OCI-LY3 (cell line): Measurements from ENCODE around the gene PCBP3.
A peak's percentile ranks its signal among the peaks of the same experiment; 100 is the strongest.

Source experiments
- H2AFZ ChIP-seq: fragments of 200-600, 300-600 bp; shearing (Covaris generic); 2 replicates; pipeline ENCODE4 v1.6.0; 2014; ENCODE audit warnings: antibody characterized with exemption, low read depth, low read length
- H3K27ac ChIP-seq: fragments of 200-600, 300-600 bp; sonication (generic); 2 replicates; pipeline ENCODE4 v1.5.1; 2014; ENCODE audit warnings: mild to moderate bottlenecking, low read length, moderate library complexity, mixed read lengths
- H3K27me3 ChIP-seq: fragments of 200-600, 300-600 bp; sonication (generic); 2 replicates; pipeline ENCODE4 v1.6.1; 2014; ENCODE audit warnings: low read depth, low read length, mixed read lengths
- H3K36me3 ChIP-seq: fragments of 200-600, 300-600 bp; sonication (generic); replicated peaks from 2 replicates; pipeline ENCODE3; 2014; ENCODE audit warnings: low read depth, low read length, mixed read lengths
- H3K4me1 ChIP-seq: fragments of 300-600, 200-600 bp; sonication (generic); 2 replicates; pipeline ENCODE4 v1.6.1; 2014; ENCODE audit warnings: low read length, mixed read lengths
- H3K4me2 ChIP-seq: fragments of 200-600, 300-600 bp; sonication (generic); 2 replicates; pipeline ENCODE4 v1.6.1; 2014; ENCODE audit warnings: low read length, mixed read lengths
- H3K4me3 ChIP-seq: fragments of 300-600, 200-600 bp; sonication (generic); 2 replicates; pipeline ENCODE4 v1.5.1; 2014; ENCODE audit warnings: antibody characterized with exemption, mild to moderate bottlenecking, low read length, moderate library complexity
- H3K79me2 ChIP-seq: fragments of 300-600, 200-600 bp; shearing (Covaris generic); 2 replicates; pipeline ENCODE4 v1.6.1; 2014; ENCODE audit warnings: mild to moderate bottlenecking, low read length, mixed read lengths
- H3K9ac ChIP-seq: fragments of 300-600, 200-600 bp; shearing (Covaris generic); 2 replicates; pipeline ENCODE4 v1.6.0; 2014; ENCODE audit warnings: mild to moderate bottlenecking, low read length, moderate library complexity
- H3K9me3 ChIP-seq: fragments of 200-600, 300-600 bp; shearing (Covaris generic); 2 replicates; pipeline ENCODE4 v1.6.1; 2014; ENCODE audit warnings: low read length, mixed read lengths; ENCODE audit not compliant: insufficient read depth
- H4K20me1 ChIP-seq: fragments of 200-600, 300-600 bp; sonication (generic); 2 replicates; pipeline ENCODE4 v1.6.1; 2016; ENCODE audit warnings: low read length, mixed read lengths; ENCODE audit not compliant: insufficient read depth
- EZH2phosphoT487 ChIP-seq: fragments of 200-600 bp; shearing (Covaris generic); IDR thresholded peaks from 2 replicates; pipeline ENCODE4 v1.6.1; 2018; ENCODE audit warnings: antibody characterized with exemption, mixed run types, low read depth
- TF ChIP-seq, protein P1 (sequence below): fragments of 200-600, 300-600 bp; sonication (generic); IDR thresholded peaks from 2 replicates; pipeline ENCODE4 v1.5.1; 2014; ENCODE audit warnings: antibody characterized with exemption, low read length, low read depth

The PCBP3 gene

DNA sequence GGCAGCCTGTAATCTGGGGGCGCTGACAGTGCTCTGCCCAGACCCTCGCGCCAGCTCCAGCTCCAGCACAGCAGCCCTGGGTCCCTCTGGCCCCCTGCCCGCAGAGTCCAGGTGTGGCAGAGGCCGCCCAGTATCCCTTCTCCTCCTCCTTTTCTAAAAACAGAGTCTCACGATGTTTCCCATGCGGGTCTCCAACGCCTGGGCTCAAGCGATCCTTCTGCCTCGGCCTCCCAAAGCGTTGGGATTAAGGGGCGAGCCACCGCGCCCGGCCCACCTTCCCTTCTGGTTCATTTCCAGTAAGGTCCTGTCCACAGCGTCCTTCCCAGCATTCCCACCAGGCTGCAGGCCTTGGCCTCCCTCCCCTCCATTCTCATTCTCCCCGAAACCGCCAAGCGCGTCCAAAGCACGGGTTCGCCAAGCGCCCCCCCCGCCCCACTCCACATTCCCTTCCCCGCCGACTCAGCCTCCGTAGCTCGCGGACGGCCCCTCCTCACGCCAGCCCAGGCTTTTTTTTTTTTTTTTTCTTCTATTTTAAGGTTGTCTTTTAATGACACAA, 2.0 kb upstream of the PCBP3 start:
- Histone ChIP-seq H4K20me1 (no peaks in the 10 kb centered on the region), H3K4me2 (peak overlapping the region; percentile 58), H3K9ac (no peak overlapping the region), H3K36me3 (no peaks in the 10 kb centered on the region), H2AFZ (0 out of 2 replicates have a peak overlapping the region, but pooled peaks have one; percentile 62), H3K79me2 (no peaks in the 10 kb centered on the region), H3K9me3 (no peaks in the 10 kb centered on the region), H3K4me3 (peak overlapping the region; percentile 47), H3K4me1 (peaks cover 25% of the 10 kb centered on the region), H3K27me3 (no peaks in the 10 kb centered on the region), H3K27ac (0 out of 2 replicates have a peak overlapping the region, but pooled peaks have one; percentile 15)
- no peak for TF ChIP-seq EZH2phosphoT487
- TF ChIP-seq, protein P1, sequence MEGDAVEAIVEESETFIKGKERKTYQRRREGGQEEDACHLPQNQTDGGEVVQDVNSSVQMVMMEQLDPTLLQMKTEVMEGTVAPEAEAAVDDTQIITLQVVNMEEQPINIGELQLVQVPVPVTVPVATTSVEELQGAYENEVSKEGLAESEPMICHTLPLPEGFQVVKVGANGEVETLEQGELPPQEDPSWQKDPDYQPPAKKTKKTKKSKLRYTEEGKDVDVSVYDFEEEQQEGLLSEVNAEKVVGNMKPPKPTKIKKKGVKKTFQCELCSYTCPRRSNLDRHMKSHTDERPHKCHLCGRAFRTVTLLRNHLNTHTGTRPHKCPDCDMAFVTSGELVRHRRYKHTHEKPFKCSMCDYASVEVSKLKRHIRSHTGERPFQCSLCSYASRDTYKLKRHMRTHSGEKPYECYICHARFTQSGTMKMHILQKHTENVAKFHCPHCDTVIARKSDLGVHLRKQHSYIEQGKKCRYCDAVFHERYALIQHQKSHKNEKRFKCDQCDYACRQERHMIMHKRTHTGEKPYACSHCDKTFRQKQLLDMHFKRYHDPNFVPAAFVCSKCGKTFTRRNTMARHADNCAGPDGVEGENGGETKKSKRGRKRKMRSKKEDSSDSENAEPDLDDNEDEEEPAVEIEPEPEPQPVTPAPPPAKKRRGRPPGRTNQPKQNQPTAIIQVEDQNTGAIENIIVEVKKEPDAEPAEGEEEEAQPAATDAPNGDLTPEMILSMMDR = no peak

DNA sequence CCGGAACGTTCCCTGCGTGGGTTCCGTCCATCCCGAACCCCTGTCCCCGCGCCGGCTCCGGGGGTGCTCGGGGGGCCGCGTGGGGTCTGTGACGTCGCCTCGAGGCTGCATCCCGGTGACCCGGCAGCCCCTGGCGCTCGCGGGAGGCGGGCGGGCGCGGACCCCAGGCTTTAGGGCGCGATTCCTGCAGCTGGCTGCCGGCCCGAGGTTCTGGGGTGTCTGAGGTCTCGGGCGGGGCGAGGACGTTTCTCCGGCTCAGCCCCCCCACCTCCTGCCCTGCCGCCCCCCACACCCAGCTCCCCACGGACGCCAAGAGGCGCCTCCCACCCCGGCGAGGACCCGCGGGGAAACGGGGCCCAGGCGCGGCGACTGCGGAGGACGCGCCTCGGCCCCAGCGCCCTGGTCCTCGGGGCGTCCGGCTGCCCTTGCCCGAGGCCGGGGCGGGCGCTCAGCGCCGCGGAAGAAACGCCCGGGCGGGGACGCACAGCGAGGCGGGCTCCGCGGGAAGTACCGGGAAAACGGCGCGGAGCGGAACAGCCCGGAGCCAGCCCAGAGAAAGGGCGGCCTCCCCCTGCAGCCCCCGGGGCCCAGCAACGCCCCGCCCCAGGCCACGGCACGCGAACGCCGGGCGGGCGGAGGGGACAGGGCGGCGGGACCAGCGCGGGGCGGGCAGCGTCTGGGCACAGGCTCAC, 1.3 kb upstream of the PCBP3 start:
- H3K27me3 ChIP-seq = no peaks in the 10 kb centered on the region
- TF ChIP-seq, protein P1 = no peak
- TF ChIP-seq EZH2phosphoT487 = no peak
- no peak overlapping the region for H3K9ac ChIP-seq
- H3K4me3 ChIP-seq = no peak overlapping the region
- H3K79me2 ChIP-seq = no peaks in the 10 kb centered on the region
- no peak overlapping the region for H3K4me2 ChIP-seq
- H3K4me1 ChIP-seq = peaks cover 25% of the 10 kb centered on the region
- H3K36me3 ChIP-seq = no peaks in the 10 kb centered on the region
- H2AFZ ChIP-seq = no peak overlapping the region
- H4K20me1 ChIP-seq = no peaks in the 10 kb centered on the region
- no peaks in the 10 kb centered on the region for H3K9me3 ChIP-seq
- no peak overlapping the region for H3K27ac ChIP-seq

DNA sequence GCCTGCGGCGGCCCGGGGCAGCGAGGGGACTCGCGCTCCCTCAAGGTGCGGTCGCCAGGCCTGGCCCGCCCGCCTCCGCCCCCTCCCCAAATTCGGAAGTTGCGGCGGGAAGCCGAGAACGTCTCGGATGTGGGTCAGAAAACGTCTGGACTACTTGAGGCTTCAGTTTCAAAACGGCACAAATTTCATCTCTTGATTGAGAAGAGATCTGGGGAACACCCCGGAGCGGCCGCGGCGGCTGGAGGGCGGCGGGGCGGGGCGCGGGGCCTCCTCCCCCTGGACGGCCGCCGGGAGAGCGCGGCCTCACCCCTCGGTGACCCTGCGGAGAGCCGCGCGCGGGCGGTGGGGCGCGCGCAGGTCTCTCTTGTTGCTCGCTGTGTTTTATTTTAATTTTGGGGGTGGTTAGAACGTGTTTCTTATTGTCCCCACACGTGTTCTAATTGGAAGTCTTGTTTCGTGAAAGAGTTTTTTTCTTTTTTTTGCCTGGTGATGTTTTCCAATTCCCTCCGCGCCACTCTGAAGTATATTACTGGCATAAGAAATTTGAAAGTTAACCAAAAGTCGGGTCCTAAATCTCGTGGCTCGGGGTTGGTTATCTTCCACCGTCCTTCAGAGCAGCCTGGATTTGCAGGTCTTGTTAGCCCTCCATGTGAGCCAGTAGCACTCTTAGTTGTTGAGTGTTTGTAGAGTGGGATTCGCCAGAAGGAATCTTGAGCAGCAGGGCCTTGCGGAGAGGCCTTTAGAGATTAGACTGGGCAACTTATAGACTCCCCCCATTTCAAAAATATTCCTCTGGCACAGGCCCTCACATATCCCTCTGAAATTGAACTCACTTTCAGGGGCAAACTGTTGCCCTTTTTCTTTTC, 749 bp downstream of the PCBP3 start:
- Histone ChIP-seq H2AFZ (no peak overlapping the region), H4K20me1 (no peaks in the 10 kb centered on the region), H3K4me2 (no peak overlapping the region), H3K9ac (no peak overlapping the region), H3K4me1 (peaks cover 24% of the 10 kb centered on the region), H3K9me3 (no peaks in the 10 kb centered on the region), H3K27ac (no peak overlapping the region), H3K4me3 (no peak overlapping the region), H3K27me3 (no peaks in the 10 kb centered on the region), H3K36me3 (no peaks in the 10 kb centered on the region), H3K79me2 (no peaks in the 10 kb centered on the region)
- TF ChIP-seq EZH2phosphoT487 = no peak
- TF ChIP-seq, protein P1 = no peak

DNA sequence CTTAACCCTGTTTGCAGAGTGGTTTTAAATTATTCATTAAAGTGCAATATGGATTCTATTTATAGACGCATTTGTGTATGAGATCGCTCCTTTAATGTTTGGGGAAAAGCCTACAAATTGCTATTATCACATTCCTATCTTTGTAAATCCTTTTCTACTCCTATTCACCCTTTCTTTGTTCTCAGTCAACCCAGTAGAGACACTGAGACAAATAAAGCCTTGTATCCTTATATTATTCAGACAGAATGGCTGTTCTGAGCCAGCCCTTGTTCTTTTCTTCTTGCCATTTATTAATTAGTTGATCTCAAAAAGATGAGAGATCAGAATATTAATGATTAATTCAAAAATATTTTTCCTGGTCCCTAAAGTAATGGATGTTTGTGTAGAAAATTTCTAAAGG, 8.4 kb downstream of the PCBP3 start:
- TF ChIP-seq, protein P1 = no peak
- TF ChIP-seq EZH2phosphoT487 = no peak
- H4K20me1 ChIP-seq = no peaks in the 10 kb centered on the region

More for the DNA sequence above, 8.4 kb downstream of the PCBP3 start:
- Histone ChIP-seq H3K9ac (no peak overlapping the region), H3K27me3 (no peaks in the 10 kb centered on the region), H3K79me2 (no peaks in the 10 kb centered on the region), H2AFZ (no peak overlapping the region), H3K4me1 (no peaks in the 10 kb centered on the region), H3K4me2 (no peak overlapping the region), H3K36me3 (no peaks in the 10 kb centered on the region), H3K4me3 (no peak overlapping the region), H3K27ac (no peak overlapping the region), H3K9me3 (no peaks in the 10 kb centered on the region)
